ENCODE results near the gene PLA2G5.

DNA sequence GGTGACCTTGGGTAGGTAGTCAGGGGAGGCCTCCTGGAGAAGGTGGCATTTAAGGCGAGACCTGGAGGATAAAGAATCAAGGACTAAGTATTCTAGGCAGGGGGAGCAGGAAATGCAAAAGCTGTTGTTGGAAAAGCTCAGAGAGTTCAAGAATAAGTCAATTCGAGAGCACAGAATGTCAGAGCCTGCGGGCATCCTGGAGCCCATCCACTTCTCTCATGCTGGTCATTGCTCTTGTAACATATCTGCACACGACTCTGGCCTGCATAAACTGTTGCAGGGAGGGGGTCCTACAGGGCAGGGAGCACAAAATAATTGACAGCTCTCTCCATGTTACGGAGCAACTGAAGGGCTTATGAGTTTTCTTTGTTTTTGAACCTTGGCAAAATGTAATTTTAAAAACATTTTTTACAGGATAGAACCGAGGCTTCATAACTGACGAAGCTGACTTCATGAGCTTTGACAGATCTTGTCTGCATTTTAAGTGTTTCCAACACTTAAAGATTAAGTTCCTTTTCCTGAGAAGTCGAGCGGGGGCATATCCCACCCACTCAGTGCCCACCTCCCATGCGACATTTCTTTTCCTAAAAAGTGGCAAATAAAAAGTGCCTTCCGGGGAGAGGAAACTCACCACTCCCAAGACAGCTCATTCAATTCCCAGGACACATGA, 4.2 kb downstream of the PLA2G5 start:
- TF ChIP-seq, protein P1, sequence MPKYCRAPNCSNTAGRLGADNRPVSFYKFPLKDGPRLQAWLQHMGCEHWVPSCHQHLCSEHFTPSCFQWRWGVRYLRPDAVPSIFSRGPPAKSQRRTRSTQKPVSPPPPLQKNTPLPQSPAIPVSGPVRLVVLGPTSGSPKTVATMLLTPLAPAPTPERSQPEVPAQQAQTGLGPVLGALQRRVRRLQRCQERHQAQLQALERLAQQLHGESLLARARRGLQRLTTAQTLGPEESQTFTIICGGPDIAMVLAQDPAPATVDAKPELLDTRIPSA (CRISPR knock-in tag; IDR thresholded peaks at IDR 0.05; ENCODE audit: borderline replicate concordance), result no peak
- TF ChIP-seq POLR2A (IDR thresholded peaks at IDR 0.05; ENCODE audit: insufficient read depth in 1 of 2, low read depth in 2 of 2, low read length in 2 of 2) (no peak), RXRA (CRISPR knock-in tag; IDR thresholded peaks at IDR 0.05) (no peak), MYC (CRISPR knock-in tag; IDR thresholded peaks at IDR 0.05; ENCODE audit: borderline replicate concordance) (no peak), EZH2 (conservative IDR thresholded peaks at IDR 0.05; ENCODE audit: low read depth, low read length) (no peak)
- TF ChIP-seq, protein P2, sequence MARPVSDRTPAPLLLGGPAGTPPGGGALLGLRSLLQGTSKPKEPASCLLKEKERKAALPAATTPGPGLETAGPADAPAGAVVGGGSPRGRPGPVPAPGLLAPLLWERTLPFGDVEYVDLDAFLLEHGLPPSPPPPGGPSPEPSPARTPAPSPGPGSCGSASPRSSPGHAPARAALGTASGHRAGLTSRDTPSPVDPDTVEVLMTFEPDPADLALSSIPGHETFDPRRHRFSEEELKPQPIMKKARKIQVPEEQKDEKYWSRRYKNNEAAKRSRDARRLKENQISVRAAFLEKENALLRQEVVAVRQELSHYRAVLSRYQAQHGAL (CRISPR knock-in tag; IDR thresholded peaks at IDR 0.05; ENCODE audit: not compliant biosample characterization), result no peak
- TF ChIP-seq, protein P3, sequence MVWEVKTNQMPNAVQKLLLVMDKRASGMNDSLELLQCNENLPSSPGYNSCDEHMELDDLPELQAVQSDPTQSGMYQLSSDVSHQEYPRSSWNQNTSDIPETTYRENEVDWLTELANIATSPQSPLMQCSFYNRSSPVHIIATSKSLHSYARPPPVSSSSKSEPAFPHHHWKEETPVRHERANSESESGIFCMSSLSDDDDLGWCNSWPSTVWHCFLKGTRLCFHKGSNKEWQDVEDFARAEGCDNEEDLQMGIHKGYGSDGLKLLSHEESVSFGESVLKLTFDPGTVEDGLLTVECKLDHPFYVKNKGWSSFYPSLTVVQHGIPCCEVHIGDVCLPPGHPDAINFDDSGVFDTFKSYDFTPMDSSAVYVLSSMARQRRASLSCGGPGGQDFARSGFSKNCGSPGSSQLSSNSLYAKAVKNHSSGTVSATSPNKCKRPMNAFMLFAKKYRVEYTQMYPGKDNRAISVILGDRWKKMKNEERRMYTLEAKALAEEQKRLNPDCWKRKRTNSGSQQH (CRISPR knock-in tag; IDR thresholded peaks at IDR 0.05; ENCODE audit: low read depth), result no peak
